NCI-H2029 (cell line): ENCODE data around the gene ANKS1B.

Experiments used
- DNase-seq: peaks from one replicate; lab custom pipeline; 2025; lab: John Stamatoyannopoulos, UW

The ANKS1B gene

GRCh38 chr12:99192489-99192888 is 792.2 kb downstream of the ANKS1B start:
- DNase-seq = no peak

GRCh38 chr12:99176871-99177270 is 807.9 kb downstream of the ANKS1B start:
- no peak for DNase-seq

GRCh38 chr12:99170461-99170860 is 814.3 kb downstream of the ANKS1B start:
- no peak for DNase-seq

GRCh38 chr12:99170037-99170436 is 814.7 kb downstream of the ANKS1B start:
- no peak for DNase-seq

- DNase-seq = no peak
Measured at GRCh38 chr12:99157946-99158345, 826.8 kb downstream of the ANKS1B start.

GRCh38 chr12:99154983-99155336 is 829.8 kb downstream of the ANKS1B start:
- DNase-seq = no peak

GRCh38 chr12:99154216-99154982 is 830.3 kb downstream of the ANKS1B start:
- no peak for DNase-seq

GRCh38 chr12:99153293-99153692 is 831.4 kb downstream of the ANKS1B start:
- DNase-seq = no peak

GRCh38 chr12:99152337-99152736 is 832.4 kb downstream of the ANKS1B start:
- peak; percentile 44 for DNase-seq

- peak; percentile 20 for DNase-seq
Measured at GRCh38 chr12:99151744-99152143, 833.0 kb downstream of the ANKS1B start.

GRCh38 chr12:99147130-99147529 is 837.6 kb downstream of the ANKS1B start:
- no peak for DNase-seq

- no peak for DNase-seq
Measured at GRCh38 chr12:99146730-99147129, 838.0 kb downstream of the ANKS1B start.

- no peak for DNase-seq
Measured at GRCh38 chr12:99146185-99146584, 838.6 kb downstream of the ANKS1B start.

- peak; percentile 31 for DNase-seq
Measured at GRCh38 chr12:99142651-99143050, 842.1 kb downstream of the ANKS1B start.

- DNase-seq = no peak
Measured at GRCh38 chr12:99140017-99140720, 844.6 kb downstream of the ANKS1B start.

- DNase-seq = no peak
Measured at GRCh38 chr12:99138393-99138792, 846.3 kb downstream of the ANKS1B start.

GRCh38 chr12:99137124-99137855 is 847.4 kb downstream of the ANKS1B start:
- no peak for DNase-seq

GRCh38 chr12:99136516-99136915 is 848.2 kb downstream of the ANKS1B start:
- DNase-seq = no peak

GRCh38 chr12:99135376-99135775 is 849.4 kb downstream of the ANKS1B start:
- no peak for DNase-seq

- DNase-seq = no peak
Measured at GRCh38 chr12:99133401-99133800, 851.3 kb downstream of the ANKS1B start.

GRCh38 chr12:99131751-99132199 is 853.0 kb downstream of the ANKS1B start:
- DNase-seq = no peak

GRCh38 chr12:99130808-99131553 is 853.8 kb downstream of the ANKS1B start:
- no peak for DNase-seq
